HG03025 (cell line): ENCODE measurements around the gene ANGPTL3.
"Not testable (repeated sequence)": the region's sequence is repeated elsewhere in the genome, so short reads cannot be mapped to it uniquely, and the experiment has no call there.

Experiments used
- ATAC-seq: cut with Tn5 transposase; IDR thresholded peaks from one replicate; pipeline ENCODE4 v1.9.1; 2021; ENCODE audit warnings: mild to moderate bottlenecking, moderate library complexity; ENCODE audit not compliant: unreplicated experiment, low FRiP score

Gene ANGPTL3, protein sequence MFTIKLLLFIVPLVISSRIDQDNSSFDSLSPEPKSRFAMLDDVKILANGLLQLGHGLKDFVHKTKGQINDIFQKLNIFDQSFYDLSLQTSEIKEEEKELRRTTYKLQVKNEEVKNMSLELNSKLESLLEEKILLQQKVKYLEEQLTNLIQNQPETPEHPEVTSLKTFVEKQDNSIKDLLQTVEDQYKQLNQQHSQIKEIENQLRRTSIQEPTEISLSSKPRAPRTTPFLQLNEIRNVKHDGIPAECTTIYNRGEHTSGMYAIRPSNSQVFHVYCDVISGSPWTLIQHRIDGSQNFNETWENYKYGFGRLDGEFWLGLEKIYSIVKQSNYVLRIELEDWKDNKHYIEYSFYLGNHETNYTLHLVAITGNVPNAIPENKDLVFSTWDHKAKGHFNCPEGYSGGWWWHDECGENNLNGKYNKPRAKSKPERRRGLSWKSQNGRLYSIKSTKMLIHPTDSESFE

GRCh38 chr1:62597281-62597680 is at the start of gene ANGPTL3:
ANGPTL3 (plus strand) TSS chr1:62597520; CDS start chr1:62597567, 47 bp downstream.
- ATAC-seq, result no peak

- no peak for ATAC-seq
These were observed 36.0 kb upstream of the ANGPTL3 start for GRCh38 chr1:62561306-62561705.

GRCh38 chr1:62567182-62567581 is 30.1 kb upstream of the ANGPTL3 start:
- ATAC-seq, result not testable (repeated sequence)

DNA sequence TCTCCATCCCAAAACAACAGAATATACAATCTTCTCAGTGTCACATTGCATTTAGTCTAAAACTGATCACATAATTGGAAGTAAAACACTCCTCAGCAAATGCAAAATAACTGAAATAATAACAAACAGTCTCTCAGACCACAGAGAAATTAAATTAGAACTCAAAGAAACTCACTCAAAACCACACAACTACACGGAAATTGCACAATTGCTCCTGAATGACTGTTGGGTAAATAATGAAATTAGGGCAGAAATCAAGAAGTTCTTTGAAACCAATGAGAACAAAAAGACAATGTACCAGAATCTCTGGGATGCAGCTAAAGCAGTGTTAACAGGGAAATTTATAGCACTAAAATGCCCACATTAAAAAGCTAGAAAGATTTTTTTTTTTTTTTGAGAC is 29.4 kb upstream of the ANGPTL3 start:
- not testable (repeated sequence) for ATAC-seq

DNA sequence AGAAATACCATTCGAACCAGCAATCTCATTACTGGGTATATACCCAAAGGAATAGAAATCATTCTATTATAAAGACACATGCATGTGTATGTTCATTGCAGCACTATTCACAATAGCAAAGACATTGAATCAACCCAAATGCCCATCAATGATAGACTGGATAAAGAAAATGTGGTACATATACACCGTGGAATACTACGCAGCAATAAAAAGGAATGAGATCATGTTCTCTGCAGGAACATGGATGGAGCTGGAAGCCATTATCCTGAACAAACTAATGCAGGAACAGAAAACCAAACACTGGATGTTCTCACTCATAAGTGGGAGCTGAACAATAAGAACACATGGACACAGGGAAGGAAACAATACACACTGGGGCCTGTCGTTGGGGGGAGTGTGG is 25.8 kb upstream of the ANGPTL3 start:
- ATAC-seq, result not testable (repeated sequence)

GRCh38 chr1:62572476-62572875 is 24.8 kb upstream of the ANGPTL3 start:
- ATAC-seq, result no peak

GRCh38 chr1:62573675-62574074 is 23.6 kb upstream of the ANGPTL3 start:
- ATAC-seq, result no peak

- no peak for ATAC-seq
These were observed 11.7 kb upstream of the ANGPTL3 start for GRCh38 chr1:62585469-62586155.

DNA sequence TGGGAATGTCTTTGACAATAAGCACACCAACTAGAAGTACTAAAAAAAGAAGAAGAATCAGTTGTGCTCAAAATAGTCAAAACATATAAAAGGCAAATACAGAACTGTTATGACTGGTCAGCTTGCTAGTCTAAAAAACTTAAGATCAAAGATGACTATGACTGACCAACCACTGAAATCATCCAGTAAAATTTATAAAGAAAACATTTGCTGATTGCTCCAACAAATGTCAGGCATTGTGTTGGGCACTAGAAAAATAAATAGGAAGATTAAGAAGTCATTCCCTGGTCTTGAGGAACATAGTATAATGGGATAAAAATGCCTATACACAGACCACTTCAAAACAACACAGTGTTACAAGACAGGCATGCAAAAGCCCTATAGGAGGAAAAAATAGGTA is 9.3 kb upstream of the ANGPTL3 start:
- no peak for ATAC-seq

- no peak for ATAC-seq
These were observed 8.0 kb upstream of the ANGPTL3 start for GRCh38 chr1:62589321-62589720.

GRCh38 chr1:62590255-62590969 is 6.9 kb upstream of the ANGPTL3 start:
- no peak for ATAC-seq

DNA sequence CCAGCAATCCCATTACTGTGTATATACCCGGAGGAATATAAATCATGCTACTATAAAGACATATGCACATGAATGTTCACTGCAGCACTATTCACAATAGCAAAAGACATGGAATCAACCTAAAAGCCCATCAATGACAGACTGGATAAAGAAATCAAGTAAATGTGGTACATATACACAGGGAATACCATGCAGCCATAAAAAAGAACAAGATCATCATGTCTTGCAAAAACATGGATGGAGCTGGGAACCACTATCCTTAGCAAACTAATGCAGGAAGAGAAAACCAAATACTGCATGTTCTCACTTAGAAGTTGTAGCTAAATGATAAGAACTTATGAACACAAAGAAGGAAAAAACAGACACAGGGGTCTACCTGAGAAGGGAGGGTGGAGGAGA is 6.4 kb upstream of the ANGPTL3 start:
- ATAC-seq, result no peak

DNA sequence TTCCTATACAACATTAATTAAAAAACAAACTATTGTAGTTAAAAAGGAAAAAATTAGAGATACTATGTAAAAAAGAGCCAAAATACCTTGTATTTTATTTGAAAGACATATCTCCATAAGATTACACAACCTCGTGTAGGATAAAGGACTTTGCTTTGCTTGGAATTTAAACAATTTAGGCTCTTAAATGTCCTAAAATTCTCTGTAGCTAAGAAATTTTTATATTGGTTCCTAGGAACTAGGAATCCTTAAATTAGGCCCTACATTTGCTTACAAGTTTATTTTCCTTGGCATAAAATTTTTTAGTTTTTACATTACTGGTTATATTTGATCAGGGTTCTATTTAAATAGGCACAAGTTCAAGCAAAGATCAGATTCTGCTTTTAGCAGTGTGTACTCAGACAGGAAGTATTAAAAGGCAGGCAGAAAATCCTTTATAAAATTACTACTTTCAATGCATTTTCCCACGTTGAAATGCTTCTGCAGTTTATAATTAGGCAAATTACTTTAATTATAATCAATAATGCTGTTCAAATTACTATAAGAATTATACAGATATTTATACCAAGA is 3.4 kb upstream of the ANGPTL3 start:
- ATAC-seq, result no peak

GRCh38 chr1:62595647-62596046 is 1.7 kb upstream of the ANGPTL3 start:
- ATAC-seq, result no peak

DNA sequence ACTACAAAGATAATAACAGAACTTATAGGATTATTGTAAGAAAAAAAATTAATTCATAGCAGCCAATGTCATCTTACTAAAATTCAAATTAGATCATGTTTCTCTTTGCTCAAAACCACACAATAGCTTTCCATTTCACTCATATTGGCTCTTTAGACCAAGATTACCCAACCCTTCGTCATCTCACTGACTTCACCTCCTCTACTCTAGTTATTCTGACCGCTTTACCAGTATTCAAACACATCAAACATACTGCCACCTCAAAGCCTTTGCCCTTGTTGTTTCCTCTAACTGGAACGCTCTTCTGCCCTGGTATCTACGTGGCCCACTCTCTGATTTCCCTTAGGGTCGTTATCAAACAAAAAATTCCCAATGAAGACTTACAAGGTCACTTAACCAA is 1.7 kb downstream of the ANGPTL3 start:
- no peak for ATAC-seq

GRCh38 chr1:62601457-62601856 is 4.1 kb downstream of the ANGPTL3 start:
- no peak for ATAC-seq

GRCh38 chr1:62608905-62609304 is 11.6 kb downstream of the ANGPTL3 start:
- ATAC-seq, result no peak

DNA sequence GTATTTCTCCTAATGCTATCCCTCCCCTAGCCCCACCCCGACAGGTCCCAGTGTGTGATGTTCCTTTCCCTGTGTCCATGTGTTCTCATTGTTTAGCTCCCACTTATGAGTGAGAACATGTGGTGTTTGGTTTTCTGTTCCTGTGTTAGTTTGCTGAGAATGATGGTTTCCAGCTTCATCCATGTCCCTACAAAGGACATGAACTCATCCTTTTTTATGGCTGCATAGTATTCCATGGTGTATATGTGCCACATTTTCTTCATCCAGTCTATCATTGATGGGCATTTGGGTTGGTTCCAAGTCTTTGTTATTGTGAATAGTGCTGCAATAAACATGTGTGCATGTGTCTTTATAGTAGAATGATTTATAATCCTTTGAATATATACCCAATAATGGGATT is 13.3 kb downstream of the ANGPTL3 start:
- ATAC-seq, result not testable (repeated sequence)

DNA sequence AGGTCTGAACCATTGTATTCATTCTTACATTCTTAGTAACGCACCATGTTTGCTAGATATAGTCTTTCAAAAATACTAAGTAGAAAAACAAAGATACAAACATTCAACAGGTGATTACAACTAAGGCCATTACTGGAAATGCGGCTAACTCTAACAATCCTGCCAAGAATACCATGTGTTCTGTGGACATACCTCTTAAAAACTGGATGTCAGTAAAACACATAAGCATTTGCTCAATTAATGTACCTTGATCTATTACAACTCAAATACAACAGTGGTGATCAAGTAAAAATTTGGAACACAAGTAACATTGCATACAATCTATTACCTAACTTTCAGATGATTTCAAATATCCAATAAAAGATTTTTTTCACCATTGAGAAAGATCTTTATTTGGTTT is 15.4 kb downstream of the ANGPTL3 start:
- ATAC-seq, result no peak

GRCh38 chr1:62613325-62613727 is 16.0 kb downstream of the ANGPTL3 start:
- peak; percentile 92 for ATAC-seq

- ATAC-seq, result no peak
These were observed 16.6 kb downstream of the ANGPTL3 start for GRCh38 chr1:62613890-62614289.
